Lower lobe of right lung (tissue), 2 donors: Measurements from ENCODE around the gene MCM3. TPM values are rescaled to one million over a fixed set of nuclear protein-coding genes. Genes with fewer than 3 reads are reported as not detected.

Experiments used
- ATAC-seq, 2 donors: fragments of 200-7000 bp; cut with Tn5 transposase; one replicate each; pipeline ENCODE4 v1.9.1; 2020 to 2022; ENCODE audit warnings: mild to moderate bottlenecking in 2 of 2, moderate library complexity in 2 of 2
- DNase-seq: peaks from one replicate; pipeline ENCODE4 v3.0.0-alpha.2; 2020
- H3K27ac ChIP-seq: fragments of 200-600 bp; one replicate; pipeline ENCODE4 v1.8.0; 2022
- H3K27me3 ChIP-seq: fragments of 200-600 bp; one replicate; pipeline ENCODE4 v1.8.0; 2022; ENCODE audit warnings: low read depth
- H3K36me3 ChIP-seq: fragments of 200-600 bp; one replicate; pipeline ENCODE4 v1.8.0; 2022; ENCODE audit warnings: mild to moderate bottlenecking
- H3K4me1 ChIP-seq: fragments of 200-600 bp; one replicate; pipeline ENCODE4 v1.8.0; 2022
- H3K4me3 ChIP-seq: fragments of 200-600 bp; one replicate; pipeline ENCODE4 v1.8.0; 2022; ENCODE audit warnings: mild to moderate bottlenecking
- H3K9me3 ChIP-seq: fragments of 200-600 bp; one replicate; pipeline ENCODE4 v1.8.0; 2022
- intact Hi-C: fragments of 100-400 bp; cut with DNase I; formaldehyde crosslinking; loops from one replicate; pipeline ENCODE4 v1.11.0; 2022
- total RNA-seq: library from RNA; stranded (reverse); fragmentation: NEBNext Ultra II Directional; extraction: Animal tissue kit (Norgen Biotek cat#: 25700); gene quantifications from one replicate; pipeline ENCODE4 v1.2.1, GENCODE V29; 2021
- TF ChIP-seq, protein P1 (sequence below): fragments of 200-600 bp; IDR thresholded peaks from one replicate; pipeline ENCODE4 v1.8.0; 2022; ENCODE audit warnings: antibody characterized with exemption, mild to moderate bottlenecking
- donor health status: DM: no; HTN: yes; CAD: no; lungs with severe emphysema.

MCM3 gene
- total RNA-seq, 1 donor from 2014 or later: 25.6 TPM

- Histone ChIP-seq H3K9me3 (no peaks in the 10 kb centered on the region), H3K27ac (no peak overlapping the region), H3K4me1 (peaks cover 10% of the 10 kb centered on the region), H3K36me3 (no peaks in the 10 kb centered on the region), H3K4me3 (no peak overlapping the region), H3K27me3 (no peaks in the 10 kb centered on the region)
- intact Hi-C loops: loop anchor here (10.0 kb wide), 2 partner anchors 117 to 377 kb away; no protein-coding TSS in a partner anchor
- TF ChIP-seq, protein P1, sequence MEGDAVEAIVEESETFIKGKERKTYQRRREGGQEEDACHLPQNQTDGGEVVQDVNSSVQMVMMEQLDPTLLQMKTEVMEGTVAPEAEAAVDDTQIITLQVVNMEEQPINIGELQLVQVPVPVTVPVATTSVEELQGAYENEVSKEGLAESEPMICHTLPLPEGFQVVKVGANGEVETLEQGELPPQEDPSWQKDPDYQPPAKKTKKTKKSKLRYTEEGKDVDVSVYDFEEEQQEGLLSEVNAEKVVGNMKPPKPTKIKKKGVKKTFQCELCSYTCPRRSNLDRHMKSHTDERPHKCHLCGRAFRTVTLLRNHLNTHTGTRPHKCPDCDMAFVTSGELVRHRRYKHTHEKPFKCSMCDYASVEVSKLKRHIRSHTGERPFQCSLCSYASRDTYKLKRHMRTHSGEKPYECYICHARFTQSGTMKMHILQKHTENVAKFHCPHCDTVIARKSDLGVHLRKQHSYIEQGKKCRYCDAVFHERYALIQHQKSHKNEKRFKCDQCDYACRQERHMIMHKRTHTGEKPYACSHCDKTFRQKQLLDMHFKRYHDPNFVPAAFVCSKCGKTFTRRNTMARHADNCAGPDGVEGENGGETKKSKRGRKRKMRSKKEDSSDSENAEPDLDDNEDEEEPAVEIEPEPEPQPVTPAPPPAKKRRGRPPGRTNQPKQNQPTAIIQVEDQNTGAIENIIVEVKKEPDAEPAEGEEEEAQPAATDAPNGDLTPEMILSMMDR: no peak
- DNase-seq: no peak
- ATAC-seq: no peak
Measured at GRCh38 chr6:52288216-52288615, 3.7 kb upstream of the MCM3 start.

DNA sequence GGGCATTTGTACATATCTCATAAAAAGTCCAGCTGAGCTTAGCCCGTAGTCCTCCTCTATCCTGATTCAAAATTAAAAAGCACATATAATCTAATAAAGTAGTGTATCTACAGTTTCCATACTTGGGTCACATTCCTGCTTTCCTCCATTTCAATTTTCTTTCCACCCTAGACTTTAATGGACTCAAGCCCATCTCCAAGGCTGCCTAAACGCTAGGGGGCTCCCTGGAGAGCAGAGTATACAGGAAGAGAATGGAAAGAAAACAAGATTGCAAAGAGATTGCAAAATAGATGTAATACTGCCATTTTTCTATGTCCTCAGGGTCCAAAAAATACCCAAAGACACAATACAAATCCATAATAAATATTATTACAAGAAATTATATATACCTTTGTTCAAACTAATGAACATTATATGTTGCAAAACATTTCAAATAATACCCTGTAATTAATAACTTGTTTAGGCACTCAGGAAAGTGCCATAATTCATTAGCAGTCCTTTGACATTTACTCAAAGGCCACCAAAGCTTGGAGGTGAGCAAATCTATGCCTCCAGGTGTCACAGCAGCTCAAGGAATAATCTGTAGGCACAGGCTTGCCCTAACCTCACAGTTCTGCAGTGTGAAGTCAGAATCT is 2.4 kb upstream of the MCM3 start:
- no peak overlapping the region for H3K4me3 ChIP-seq
- H3K27me3 ChIP-seq: no peaks in the 10 kb centered on the region
- DNase-seq: peak; percentile 87
- TF ChIP-seq, protein P1: peak; percentile 70
- H3K27ac ChIP-seq: no peak overlapping the region
- H3K36me3 ChIP-seq: peaks cover 9% of the 10 kb centered on the region
- peaks cover 12% of the 10 kb centered on the region for H3K4me1 ChIP-seq
- intact Hi-C loops: loop anchor here (10.0 kb wide), 2 partner anchors 118 to 378 kb away; no protein-coding TSS in a partner anchor
- ATAC-seq: no peak
- H3K9me3 ChIP-seq: no peaks in the 10 kb centered on the region

GRCh38 chr6:52285177-52286068 is 881 bp upstream of the MCM3 start:
- Histone ChIP-seq H3K27me3 (no peaks in the 10 kb centered on the region), H3K4me3 (peak overlapping the region; percentile 91), H3K4me1 (peaks cover 12% of the 10 kb centered on the region), H3K9me3 (no peaks in the 10 kb centered on the region), H3K36me3 (peaks cover 24% of the 10 kb centered on the region), H3K27ac (peak overlapping the region; percentile 54)
- TF ChIP-seq, protein P1: no peak
- ATAC-seq (no peak), DNase-seq (no peak)
- intact Hi-C loops: loop anchor here (10.0 kb wide), 2 partner anchors 119 to 379 kb away; no protein-coding TSS in a partner anchor

DNA sequence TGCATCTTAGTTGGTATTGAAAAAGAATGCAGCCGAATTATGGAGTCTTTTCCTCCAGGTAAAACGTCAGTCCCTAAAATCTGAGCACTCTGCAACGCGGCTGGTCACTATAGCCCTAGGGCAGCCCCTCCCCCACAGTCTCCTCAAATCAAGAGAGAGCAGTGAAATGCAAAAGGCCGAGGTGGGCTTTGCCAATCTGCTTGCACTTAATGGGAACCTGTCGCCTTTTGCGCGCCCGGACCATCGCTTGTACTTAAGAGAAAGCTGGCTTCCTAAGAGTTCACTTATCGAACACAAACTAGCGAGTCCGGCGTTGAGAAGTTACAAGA is 447 bp downstream of the MCM3 start:
- TF ChIP-seq, protein P1: no peak
- peak overlapping the region; percentile 76 for H3K27ac ChIP-seq
- H3K9me3 ChIP-seq: no peaks in the 10 kb centered on the region
- H3K4me3 ChIP-seq: peak overlapping the region; percentile 91
- peaks cover 12% of the 10 kb centered on the region for H3K4me1 ChIP-seq
- DNase-seq (peak; percentile 70), ATAC-seq (peak in 1 of 2 donors; percentile 4)
- peaks cover 37% of the 10 kb centered on the region for H3K36me3 ChIP-seq
- H3K27me3 ChIP-seq: no peaks in the 10 kb centered on the region
- intact Hi-C loops: loop anchor here (10.0 kb wide), 2 partner anchors 121 to 381 kb away; no protein-coding TSS in a partner anchor

DNA sequence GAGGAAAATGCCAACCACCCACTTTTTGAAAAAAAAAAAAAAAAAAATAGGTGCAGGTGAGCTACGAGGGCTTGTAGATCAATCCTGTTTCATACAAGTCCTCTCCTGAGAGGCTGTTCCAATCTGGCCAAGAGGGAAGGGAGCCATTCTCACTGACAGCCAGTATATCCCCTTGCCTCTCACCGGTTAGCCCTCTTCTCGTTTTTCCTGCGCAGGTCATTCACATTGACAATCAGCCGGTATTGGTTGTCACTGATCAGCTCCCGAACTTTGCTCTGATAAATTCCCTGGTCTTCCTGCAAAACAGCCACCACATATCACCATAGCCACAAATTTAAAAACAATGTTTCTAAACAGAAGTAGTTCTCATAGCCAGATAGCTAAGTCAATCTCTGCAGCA is 1.4 kb downstream of the MCM3 start:
- TF ChIP-seq, protein P1: no peak
- H3K27ac ChIP-seq: no peak overlapping the region
- H3K9me3 ChIP-seq: no peaks in the 10 kb centered on the region
- ATAC-seq: no peak
- H3K4me1 ChIP-seq: peaks cover 12% of the 10 kb centered on the region
- no peak overlapping the region for H3K4me3 ChIP-seq
- DNase-seq: no peak
- H3K27me3 ChIP-seq: no peaks in the 10 kb centered on the region
- peaks cover 47% of the 10 kb centered on the region for H3K36me3 ChIP-seq
- intact Hi-C loops: loop anchor here (10.0 kb wide), 2 partner anchors 122 to 382 kb away; no protein-coding TSS in a partner anchor
